ENCODE data around the gene LAMB1.

Gene LAMB1

DNA sequence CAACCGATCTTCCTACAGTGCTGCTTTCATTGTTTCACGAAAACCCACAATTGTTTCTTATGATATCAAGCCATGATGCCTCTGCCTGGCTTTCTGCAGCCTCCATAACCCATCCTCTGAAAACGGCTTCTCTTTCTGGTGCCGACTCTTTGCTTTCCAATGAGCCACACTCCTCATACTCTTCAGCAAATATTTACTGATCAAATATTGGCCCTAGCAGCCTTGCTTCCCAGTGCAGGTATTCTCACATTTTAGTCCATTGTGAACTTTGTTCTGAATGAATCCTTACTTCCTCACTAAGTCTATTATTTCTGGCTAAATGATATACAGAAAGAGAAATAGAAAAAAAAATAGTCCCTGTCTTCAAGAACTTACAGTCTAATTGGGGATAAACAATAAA, 35.5 kb downstream of the LAMB1 start:
- DNase-seq (ENCODE audit: low read depth) = no peak
- H3K4me3 ChIP-seq (ENCODE audit: low read length) = no peak overlapping the region
- TF ChIP-seq, protein P1, sequence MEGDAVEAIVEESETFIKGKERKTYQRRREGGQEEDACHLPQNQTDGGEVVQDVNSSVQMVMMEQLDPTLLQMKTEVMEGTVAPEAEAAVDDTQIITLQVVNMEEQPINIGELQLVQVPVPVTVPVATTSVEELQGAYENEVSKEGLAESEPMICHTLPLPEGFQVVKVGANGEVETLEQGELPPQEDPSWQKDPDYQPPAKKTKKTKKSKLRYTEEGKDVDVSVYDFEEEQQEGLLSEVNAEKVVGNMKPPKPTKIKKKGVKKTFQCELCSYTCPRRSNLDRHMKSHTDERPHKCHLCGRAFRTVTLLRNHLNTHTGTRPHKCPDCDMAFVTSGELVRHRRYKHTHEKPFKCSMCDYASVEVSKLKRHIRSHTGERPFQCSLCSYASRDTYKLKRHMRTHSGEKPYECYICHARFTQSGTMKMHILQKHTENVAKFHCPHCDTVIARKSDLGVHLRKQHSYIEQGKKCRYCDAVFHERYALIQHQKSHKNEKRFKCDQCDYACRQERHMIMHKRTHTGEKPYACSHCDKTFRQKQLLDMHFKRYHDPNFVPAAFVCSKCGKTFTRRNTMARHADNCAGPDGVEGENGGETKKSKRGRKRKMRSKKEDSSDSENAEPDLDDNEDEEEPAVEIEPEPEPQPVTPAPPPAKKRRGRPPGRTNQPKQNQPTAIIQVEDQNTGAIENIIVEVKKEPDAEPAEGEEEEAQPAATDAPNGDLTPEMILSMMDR (IDR thresholded peaks at IDR 0.05; ENCODE audit: insufficient read depth, low read depth, low read length, missing control alignments) = no peak

DNA sequence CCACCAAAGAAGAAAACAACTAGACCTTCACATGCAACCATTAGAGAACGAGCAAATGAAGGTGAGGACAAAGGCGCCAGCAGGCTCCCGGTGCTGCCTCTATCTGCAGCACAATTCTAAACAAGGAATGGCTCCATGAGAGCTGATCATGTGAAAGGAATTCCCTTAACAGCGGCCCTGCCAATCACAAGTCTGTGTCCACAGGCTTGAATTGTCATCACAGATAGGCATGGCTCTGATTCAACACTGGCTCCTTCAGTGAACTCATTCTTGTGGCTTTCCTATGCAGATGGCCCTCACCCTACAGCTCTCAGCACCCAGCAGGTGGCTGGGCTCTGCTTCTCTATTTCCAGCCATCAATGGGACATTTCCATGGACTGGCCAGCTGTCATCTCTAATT, 36.2 kb downstream of the LAMB1 start:
- H3K4me3 ChIP-seq (ENCODE audit: low read length) = no peak overlapping the region
- DNase-seq (ENCODE audit: low read depth) = peak; percentile 94
- TF ChIP-seq, protein P1 (IDR thresholded peaks at IDR 0.05; ENCODE audit: insufficient read depth, low read depth, low read length, missing control alignments) = peak; percentile 27

DNA sequence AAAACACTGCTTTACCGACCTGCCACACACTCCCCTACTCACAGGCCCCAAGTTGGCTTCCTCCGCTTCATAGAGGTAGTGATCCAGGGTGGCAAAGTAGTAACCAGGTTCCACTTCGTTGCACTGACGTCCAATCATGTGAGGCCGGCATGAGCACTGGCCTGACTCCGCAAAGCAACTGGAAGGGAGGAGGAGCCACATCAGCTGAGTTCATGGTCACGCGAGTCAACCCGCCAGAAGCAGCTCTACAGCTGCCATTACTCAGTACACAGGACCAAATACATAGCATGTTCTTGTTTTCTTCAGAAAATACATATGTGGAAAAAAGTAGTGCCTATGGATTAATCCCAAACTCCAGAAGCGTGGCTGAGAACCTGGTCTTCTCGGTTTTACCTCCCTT, 38.5 kb downstream of the LAMB1 start:
- TF ChIP-seq, protein P1 (IDR thresholded peaks at IDR 0.05; ENCODE audit: insufficient read depth, low read depth, low read length, missing control alignments) = no peak
- no peak overlapping the region for H3K4me3 ChIP-seq (ENCODE audit: low read length)
- DNase-seq (ENCODE audit: low read depth) = no peak

- TF ChIP-seq, protein P1 (IDR thresholded peaks at IDR 0.05; ENCODE audit: insufficient read depth, low read depth, low read length, missing control alignments) = no peak
- no peak overlapping the region for H3K4me3 ChIP-seq (ENCODE audit: low read length)
- DNase-seq (ENCODE audit: low read depth) = no peak
Measured at GRCh38 chr7:107962817-107963216, 40.1 kb downstream of the LAMB1 start.

GRCh38 chr7:107961405-107961804, 41.6 kb downstream of the LAMB1 start:
- no peak for DNase-seq (ENCODE audit: low read depth)
- TF ChIP-seq, protein P1 (IDR thresholded peaks at IDR 0.05; ENCODE audit: insufficient read depth, low read depth, low read length, missing control alignments) = no peak
- no peak overlapping the region for H3K4me3 ChIP-seq (ENCODE audit: low read length)

- no peak overlapping the region for H3K4me3 ChIP-seq (ENCODE audit: low read length)
- no peak for DNase-seq (ENCODE audit: low read depth)
- TF ChIP-seq, protein P1 (IDR thresholded peaks at IDR 0.05; ENCODE audit: insufficient read depth, low read depth, low read length, missing control alignments) = no peak
Measured at GRCh38 chr7:107960272-107960671, 42.7 kb downstream of the LAMB1 start.

DNA sequence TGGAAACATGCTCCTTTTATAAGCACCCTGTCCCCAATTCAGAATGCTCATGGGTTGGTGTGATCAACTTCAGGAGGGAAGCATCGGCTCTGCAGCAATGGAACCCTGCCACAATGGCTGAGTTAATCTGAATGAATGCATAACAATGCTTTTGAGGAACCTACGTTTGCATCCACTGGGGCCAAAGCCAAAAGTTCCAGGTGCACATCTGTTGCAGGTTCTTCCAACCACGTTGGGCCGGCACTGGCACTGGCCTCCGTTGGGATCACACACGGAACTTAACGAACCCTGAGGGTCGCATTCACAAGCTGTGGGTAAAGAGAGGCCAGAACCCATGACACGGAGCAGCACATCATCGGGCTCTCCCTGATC, 43.4 kb downstream of the LAMB1 start:
- no peak overlapping the region for H3K4me3 ChIP-seq (ENCODE audit: low read length)

More for the DNA sequence above, 43.4 kb downstream of the LAMB1 start:
- no peak for DNase-seq (ENCODE audit: low read depth)
- TF ChIP-seq, protein P1 (IDR thresholded peaks at IDR 0.05; ENCODE audit: insufficient read depth, low read depth, low read length, missing control alignments) = no peak
